NB4 (cell line): ENCODE results near the gene PORCN.

ENCODE experiments used
- CTCF ChIP-seq: IDR thresholded peaks from one replicate; pipeline ENCODE4 v1.5.1; 2012; ENCODE audit warnings: low read depth, low read length
- POLR2A ChIP-seq: IDR thresholded peaks from 2 replicates; pipeline ENCODE4 v1.6.1; 2011; ENCODE audit warnings: mild to moderate bottlenecking; ENCODE audit not compliant: insufficient read length; ENCODE audit errors: extremely low read depth

- TF ChIP-seq CTCF (no peak), POLR2A (no peak)
These were observed 31.2 kb downstream of the PORCN start for GRCh38 chrX:48540028-48540375.
